ENCODE data around the gene GPR179. TPM values are rescaled to one million over a fixed set of nuclear protein-coding genes. Genes with fewer than 3 reads are reported as not detected.
A peak's percentile ranks its signal among the peaks of the same experiment; 100 is the strongest.
"Not testable (repeated sequence)": the region's sequence is repeated elsewhere in the genome, so short reads cannot be mapped to it uniquely, and the experiment has no call there.

The GPR179 gene
- total RNA-seq, 2 donors from 2014 or later = 0.03 to 0.12 TPM

GRCh38 chr17:38317081-38317480, 26.7 kb downstream of the GPR179 start:
- TF ChIP-seq CTCF (IDR thresholded peaks at IDR 0.05) = no peak
- no peaks in the 10 kb centered on the region for H3K4me1 ChIP-seq
- H3K36me3 ChIP-seq = no peaks in the 10 kb centered on the region
- no peak overlapping the region for H3K27ac ChIP-seq
- intact Hi-C loops (cut with DNase I) = no loop called here
- H3K9me3 ChIP-seq = no peaks in the 10 kb centered on the region
- H3K4me3 ChIP-seq = no peak overlapping the region
- no peak for DNase-seq
- no peak overlapping the region for H3K9ac ChIP-seq (ENCODE audit: low read depth in 2 of 2, low read length in 2 of 2)
- no peaks in the 10 kb centered on the region for H3K27me3 ChIP-seq

DNA sequence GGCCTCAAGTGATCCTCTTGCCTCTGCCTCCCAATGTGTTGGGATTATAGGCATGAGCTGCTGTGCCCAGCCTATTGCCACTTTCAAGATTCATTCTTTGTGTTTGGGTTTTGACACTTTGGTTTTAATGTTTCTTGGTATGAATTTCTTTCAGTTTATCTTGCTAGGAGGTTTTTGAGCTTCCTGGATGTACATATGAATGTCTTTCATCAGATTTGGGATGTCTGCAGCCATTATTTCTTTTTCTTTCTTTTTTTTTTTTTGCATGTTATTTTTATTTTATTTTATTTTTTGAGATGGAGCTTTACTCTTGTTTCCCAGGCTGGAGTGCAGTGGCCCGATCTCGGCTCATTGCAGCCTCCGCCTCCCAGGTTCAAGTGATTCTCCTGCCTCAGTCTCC, 28.3 kb downstream of the GPR179 start:
- intact Hi-C loops (cut with DNase I) = no loop called here
- Histone ChIP-seq H3K4me3 (no peak overlapping the region), H3K9me3 (no peaks in the 10 kb centered on the region), H3K27ac (no peak overlapping the region), H3K4me1 (no peaks in the 10 kb centered on the region), H3K9ac (ENCODE audit: low read depth in 2 of 2, low read length in 2 of 2) (no peak overlapping the region), H3K27me3 (no peaks in the 10 kb centered on the region), H3K36me3 (no peaks in the 10 kb centered on the region)
- DNase-seq = no peak
- no peak for TF ChIP-seq CTCF (IDR thresholded peaks at IDR 0.05)

DNA sequence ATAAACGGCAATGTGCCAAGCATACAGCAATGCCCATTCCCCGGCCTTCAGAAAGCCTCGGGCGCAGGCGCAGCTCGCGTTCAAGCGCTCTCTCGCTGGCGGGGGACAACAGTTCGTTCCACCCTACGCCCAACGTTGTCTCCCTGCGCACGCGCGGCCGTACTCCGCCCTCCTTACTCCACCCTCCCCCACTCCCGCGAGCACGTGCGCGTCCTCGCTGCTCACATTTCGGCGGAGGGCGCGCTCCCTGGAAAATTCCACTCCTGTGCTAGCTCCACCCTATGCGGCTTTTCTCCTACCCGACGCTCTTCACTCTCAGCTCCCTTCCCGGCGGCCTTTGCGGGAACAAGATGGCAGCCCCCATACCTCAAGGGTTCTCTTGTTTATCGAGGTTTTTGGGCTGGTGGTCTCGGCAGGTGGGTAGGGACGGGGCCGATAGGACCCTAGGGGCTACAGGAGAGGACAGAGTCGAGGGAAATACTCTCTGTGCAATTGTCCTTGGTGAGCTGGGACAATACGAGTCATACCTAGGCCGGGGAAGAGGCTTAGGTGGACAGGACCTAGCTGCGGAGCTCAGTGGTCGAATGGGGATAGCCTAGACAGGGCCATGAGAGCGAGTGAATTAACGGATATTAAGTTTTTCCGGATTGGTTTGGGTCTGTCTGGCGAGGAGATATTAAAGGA, 46.8 kb downstream of the GPR179 start, which contains the start of gene MRPL45:
Gene MRPL45 (plus strand): TSS at position 335 of the 684 bp plus-strand sequence. CDS start 16 bp downstream, at position 351.
- H3K4me1 ChIP-seq; H3K9me3 ChIP-seq; intact Hi-C loops (cut with DNase I); H3K27me3 ChIP-seq; H3K36me3 ChIP-seq: not testable (repeated sequence)
- H3K27ac ChIP-seq = peak within 1 kb of the TSS; percentile 47
- peak; percentile 98 for DNase-seq
- peak within 1 kb of the TSS; percentile 42 for H3K4me3 ChIP-seq
- H3K9ac ChIP-seq (ENCODE audit: low read depth in 2 of 2, low read length in 2 of 2) = peak within 1 kb of the TSS in 1 of 2 donors; percentile 46

GRCh38 chr17:38295602-38296365, 48.0 kb downstream of the GPR179 start:
- H3K36me3 ChIP-seq; DNase-seq; H3K4me3 ChIP-seq; H3K9me3 ChIP-seq; intact Hi-C loops (cut with DNase I); H3K27ac ChIP-seq; H3K27me3 ChIP-seq; H3K9ac ChIP-seq (ENCODE audit: low read depth in 2 of 2, low read length in 2 of 2); H3K4me1 ChIP-seq: not testable (repeated sequence)

- H3K36me3 ChIP-seq; intact Hi-C loops (cut with DNase I); H3K9ac ChIP-seq (ENCODE audit: low read depth in 2 of 2, low read length in 2 of 2); H3K4me3 ChIP-seq; H3K27me3 ChIP-seq; H3K27ac ChIP-seq; H3K9me3 ChIP-seq; DNase-seq; H3K4me1 ChIP-seq: not testable (repeated sequence)
Measured at GRCh38 chr17:38289760-38290159, 54.0 kb downstream of the GPR179 start.

- H3K4me1 ChIP-seq; H3K36me3 ChIP-seq; H3K27ac ChIP-seq; H3K9ac ChIP-seq (ENCODE audit: low read depth in 2 of 2, low read length in 2 of 2); H3K9me3 ChIP-seq; DNase-seq; H3K4me3 ChIP-seq; H3K27me3 ChIP-seq; intact Hi-C loops (cut with DNase I): not testable (repeated sequence)
Measured at GRCh38 chr17:38288217-38288827, 55.4 kb downstream of the GPR179 start.

- H3K36me3 ChIP-seq; intact Hi-C loops (cut with DNase I); H3K9me3 ChIP-seq; H3K27ac ChIP-seq; H3K9ac ChIP-seq (ENCODE audit: low read depth in 2 of 2, low read length in 2 of 2); H3K4me3 ChIP-seq; H3K4me1 ChIP-seq; DNase-seq; H3K27me3 ChIP-seq: not testable (repeated sequence)
Measured at GRCh38 chr17:38286501-38287091, 57.2 kb downstream of the GPR179 start.

- DNase-seq; H3K27me3 ChIP-seq; H3K27ac ChIP-seq; H3K9me3 ChIP-seq; H3K4me3 ChIP-seq; H3K36me3 ChIP-seq; intact Hi-C loops (cut with DNase I); H3K9ac ChIP-seq (ENCODE audit: low read depth in 2 of 2, low read length in 2 of 2); H3K4me1 ChIP-seq: not testable (repeated sequence)
Measured at GRCh38 chr17:38285994-38286393, 57.8 kb downstream of the GPR179 start.
